Glutamatergic neuron (in vitro differentiated cells): ENCODE results near the gene MYO1D. TPM values are rescaled to one million over a fixed set of nuclear protein-coding genes. Genes with fewer than 3 reads are reported as not detected.
A peak's percentile ranks its signal among the peaks of the same experiment; 100 is the strongest.
"Not testable (repeated sequence)": the region's sequence is repeated elsewhere in the genome, so short reads cannot be mapped to it uniquely, and the experiment has no call there.

Source experiments
- DNase-seq: peaks from one replicate; pipeline ENCODE4 v3.0.0; 2022
- H3K27ac Mint-ChIP-seq: one replicate; pipeline ENCODE4 v1.8.0; 2020; ENCODE audit warnings: mild to moderate bottlenecking, mixed read lengths, inconsistent platforms; ENCODE audit not compliant: unreplicated experiment
- H3K27me3 Mint-ChIP-seq: one replicate; pipeline ENCODE4 v1.8.0; 2020; ENCODE audit warnings: mild to moderate bottlenecking, moderate library complexity, mixed read lengths, inconsistent platforms; ENCODE audit not compliant: unreplicated experiment
- H3K36me3 Mint-ChIP-seq: one replicate; pipeline ENCODE4 v1.8.0; 2020; ENCODE audit warnings: mild to moderate bottlenecking, mixed read lengths, inconsistent platforms; ENCODE audit not compliant: unreplicated experiment
- H3K4me1 Mint-ChIP-seq: one replicate; pipeline ENCODE4 v1.8.0; 2020; ENCODE audit warnings: mild to moderate bottlenecking, low read depth, mixed read lengths, inconsistent platforms; ENCODE audit not compliant: unreplicated experiment
- H3K4me3 Mint-ChIP-seq: one replicate; pipeline ENCODE4 v1.8.0; 2020; ENCODE audit warnings: mild to moderate bottlenecking, mixed read lengths, inconsistent platforms; ENCODE audit not compliant: unreplicated experiment
- H3K9me3 Mint-ChIP-seq: one replicate; pipeline ENCODE4 v1.8.0; 2020; ENCODE audit warnings: mild to moderate bottlenecking, moderate library complexity, mixed read lengths, inconsistent platforms; ENCODE audit not compliant: unreplicated experiment
- total RNA-seq: library from RNA; stranded (reverse); fragmentation: NEBNext Ultra II Directional; extraction: Animal tissue kit (Norgen Biotek cat#: 25700); gene quantifications from one replicate; pipeline ENCODE4 v1.2.1, GENCODE V29; 2021; ENCODE audit not compliant: unreplicated experiment
- TF ChIP-seq, protein P1 (sequence below): fragments of 200-600 bp; sonication (generic); IDR thresholded peaks from one replicate; pipeline ENCODE4 v1.5.0; 2021; ENCODE audit not compliant: partially characterized antibody, unreplicated experiment

The MYO1D gene
- total RNA-seq, 1 donor from 2014 or later, result 5.3 TPM

DNA sequence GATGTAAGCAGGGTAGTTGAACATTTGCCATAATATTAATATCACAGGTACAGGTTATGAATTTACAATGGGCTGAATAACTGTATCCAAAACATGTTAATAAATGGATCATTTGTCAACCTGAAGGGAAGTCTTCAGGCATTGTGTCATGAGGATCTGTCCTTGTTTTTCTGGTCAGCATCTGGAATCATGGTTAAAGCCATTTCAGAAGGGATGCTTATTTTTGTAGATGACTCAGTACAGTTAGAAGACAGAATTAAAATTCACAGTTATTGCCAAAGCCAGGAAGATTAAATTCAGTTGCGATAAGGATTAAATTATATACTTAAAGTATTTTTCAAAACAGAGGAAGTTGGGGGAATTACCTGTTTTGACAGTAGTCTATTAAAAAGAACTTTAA, 424.6 kb downstream of the MYO1D start:
- Mint-ChIP-seq H3K27ac (no peak overlapping the region), H3K9me3 (no peaks in the 10 kb centered on the region), H3K27me3 (no peaks in the 10 kb centered on the region), H3K36me3 (no peaks in the 10 kb centered on the region), H3K4me3 (no peak overlapping the region), H3K4me1 (no peaks in the 10 kb centered on the region)
- DNase-seq, result no peak
- TF ChIP-seq, protein P1, sequence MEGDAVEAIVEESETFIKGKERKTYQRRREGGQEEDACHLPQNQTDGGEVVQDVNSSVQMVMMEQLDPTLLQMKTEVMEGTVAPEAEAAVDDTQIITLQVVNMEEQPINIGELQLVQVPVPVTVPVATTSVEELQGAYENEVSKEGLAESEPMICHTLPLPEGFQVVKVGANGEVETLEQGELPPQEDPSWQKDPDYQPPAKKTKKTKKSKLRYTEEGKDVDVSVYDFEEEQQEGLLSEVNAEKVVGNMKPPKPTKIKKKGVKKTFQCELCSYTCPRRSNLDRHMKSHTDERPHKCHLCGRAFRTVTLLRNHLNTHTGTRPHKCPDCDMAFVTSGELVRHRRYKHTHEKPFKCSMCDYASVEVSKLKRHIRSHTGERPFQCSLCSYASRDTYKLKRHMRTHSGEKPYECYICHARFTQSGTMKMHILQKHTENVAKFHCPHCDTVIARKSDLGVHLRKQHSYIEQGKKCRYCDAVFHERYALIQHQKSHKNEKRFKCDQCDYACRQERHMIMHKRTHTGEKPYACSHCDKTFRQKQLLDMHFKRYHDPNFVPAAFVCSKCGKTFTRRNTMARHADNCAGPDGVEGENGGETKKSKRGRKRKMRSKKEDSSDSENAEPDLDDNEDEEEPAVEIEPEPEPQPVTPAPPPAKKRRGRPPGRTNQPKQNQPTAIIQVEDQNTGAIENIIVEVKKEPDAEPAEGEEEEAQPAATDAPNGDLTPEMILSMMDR, result no peak

DNA sequence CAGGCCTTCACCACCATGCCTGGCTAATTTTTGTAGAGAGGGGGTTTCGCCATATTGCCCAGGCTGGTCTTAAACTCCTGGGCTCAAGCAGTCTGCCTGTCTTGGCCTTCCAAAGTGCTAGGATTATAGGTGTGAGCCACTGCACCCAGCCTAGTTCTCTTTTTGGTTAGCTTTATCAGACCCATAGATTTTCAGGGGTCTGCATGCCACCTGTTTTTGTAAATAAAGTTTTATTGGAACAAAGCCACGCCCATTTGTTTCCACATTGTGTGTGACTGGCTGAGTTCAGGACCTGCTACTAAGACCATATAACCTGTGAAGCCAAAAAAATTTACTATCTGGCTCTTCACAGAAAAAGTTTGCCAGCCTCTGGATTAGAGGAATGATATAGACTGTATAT, 425.0 kb downstream of the MYO1D start:
- Mint-ChIP-seq H3K27ac (no peak overlapping the region), H3K36me3 (no peaks in the 10 kb centered on the region), H3K27me3 (no peaks in the 10 kb centered on the region), H3K4me3 (no peak overlapping the region), H3K9me3 (no peaks in the 10 kb centered on the region), H3K4me1 (peaks cover 2% of the 10 kb centered on the region)
- no peak for DNase-seq
- TF ChIP-seq, protein P1, result no peak

DNA sequence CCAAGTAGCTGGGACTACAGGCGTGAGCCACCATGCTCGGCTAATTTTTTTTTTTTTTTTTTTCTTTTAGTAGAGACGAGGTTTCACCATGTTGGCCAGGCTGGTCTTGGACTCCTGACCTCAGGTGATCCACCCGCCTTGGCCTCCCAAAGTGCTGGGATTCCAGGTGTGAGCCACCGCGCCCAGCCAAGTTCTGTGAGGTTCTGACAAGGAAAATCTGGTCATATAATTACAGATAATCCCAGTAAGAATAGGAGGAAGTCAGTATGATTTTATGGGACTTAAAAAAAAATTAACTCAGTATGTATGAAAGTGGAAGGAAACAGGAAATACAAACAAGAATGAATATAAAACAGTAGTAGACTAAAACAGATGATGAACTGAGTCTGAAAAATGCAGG, 426.5 kb downstream of the MYO1D start:
- not testable (repeated sequence) for H3K4me1 Mint-ChIP-seq, DNase-seq, H3K36me3 Mint-ChIP-seq, H3K4me3 Mint-ChIP-seq, H3K27ac Mint-ChIP-seq, H3K9me3 Mint-ChIP-seq, H3K27me3 Mint-ChIP-seq

DNA sequence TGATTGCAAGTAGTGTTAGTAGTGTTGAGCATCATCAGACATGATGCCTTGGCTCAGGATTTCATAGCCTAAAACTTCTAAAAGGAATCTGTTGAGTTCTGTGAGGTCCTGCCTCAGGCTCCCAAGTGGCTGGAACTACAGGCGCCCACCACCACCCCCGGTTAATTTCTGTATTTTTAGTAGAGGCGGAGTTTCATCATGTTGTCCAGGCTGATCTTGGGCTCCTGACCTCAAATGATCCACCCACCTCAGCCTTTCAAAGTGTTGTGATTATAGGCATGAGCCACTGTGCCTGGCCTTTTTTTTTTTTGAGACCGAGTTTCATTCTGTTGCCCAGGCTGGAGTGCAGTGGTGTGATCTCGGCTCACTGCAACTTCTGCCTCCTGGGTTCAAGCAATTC, 427.0 kb downstream of the MYO1D start:
- Mint-ChIP-seq H3K4me1 (peaks cover 12% of the 10 kb centered on the region), H3K27me3 (no peaks in the 10 kb centered on the region), H3K27ac (no peak overlapping the region), H3K36me3 (no peaks in the 10 kb centered on the region), H3K9me3 (no peaks in the 10 kb centered on the region), H3K4me3 (no peak overlapping the region)
- TF ChIP-seq, protein P1, result no peak
- no peak for DNase-seq

DNA sequence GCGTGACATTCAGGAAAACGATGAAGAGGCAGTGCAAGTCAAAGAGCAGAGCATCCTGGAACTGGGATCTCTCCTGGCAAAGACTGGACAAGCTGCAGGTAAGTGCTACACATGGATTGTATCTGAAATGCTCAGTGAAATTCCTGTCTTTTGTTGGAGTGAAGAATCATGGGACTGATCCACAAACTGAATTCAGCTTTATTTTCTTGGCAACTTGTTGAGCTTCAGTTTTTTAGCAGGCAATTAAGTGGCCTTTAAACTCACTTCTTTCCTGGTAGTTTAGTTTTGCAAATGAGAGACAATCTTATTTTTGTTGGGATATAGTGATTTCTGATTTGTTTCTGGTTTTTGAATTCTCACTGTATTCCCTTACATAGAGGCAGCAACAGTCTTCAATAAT, 430.0 kb downstream of the MYO1D start:
- Mint-ChIP-seq H3K27me3 (peaks cover 5% of the 10 kb centered on the region), H3K4me3 (no peak overlapping the region), H3K27ac (no peak overlapping the region), H3K36me3 (no peaks in the 10 kb centered on the region), H3K4me1 (peaks cover 12% of the 10 kb centered on the region), H3K9me3 (peaks cover 3% of the 10 kb centered on the region)
- no peak for DNase-seq
- TF ChIP-seq, protein P1, result no peak

DNA sequence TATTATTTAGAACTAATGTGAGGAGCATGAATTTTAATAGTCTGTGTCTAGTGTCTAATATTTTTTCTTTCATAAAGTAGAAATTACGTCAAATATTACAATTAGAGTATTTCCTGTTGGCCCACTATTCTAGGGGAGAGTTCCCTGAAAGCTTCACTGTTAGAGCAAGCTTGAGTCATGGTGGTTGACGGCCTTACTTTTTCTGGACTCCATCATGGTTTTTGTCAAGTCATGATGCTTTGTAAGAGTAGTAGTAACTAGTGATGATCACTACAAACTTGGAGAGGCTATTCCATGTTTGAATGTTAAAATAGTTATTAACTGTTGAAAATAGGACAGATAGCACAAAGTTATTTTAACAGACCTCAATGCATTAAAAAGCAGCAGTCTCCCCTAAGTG, 431.0 kb downstream of the MYO1D start:
- H3K27me3 Mint-ChIP-seq, result peaks cover 7% of the 10 kb centered on the region
- TF ChIP-seq, protein P1, result no peak
- H3K4me1 Mint-ChIP-seq, result peaks cover 12% of the 10 kb centered on the region

More for the DNA sequence above, 431.0 kb downstream of the MYO1D start:
- no peak for DNase-seq
- peaks cover 3% of the 10 kb centered on the region for H3K9me3 Mint-ChIP-seq
- H3K36me3 Mint-ChIP-seq, result no peaks in the 10 kb centered on the region
- no peak overlapping the region for H3K27ac Mint-ChIP-seq
- peak overlapping the region; percentile 85 for H3K4me3 Mint-ChIP-seq
